BLaER1 treated with 17β-estradiol and CSF1 and Interleukin-3, amounts not matched to agents 10 nM and 100 nM (cell line): ENCODE measurements around the gene RASGRP2.

Experiments
- H3K27ac ChIP-seq, 11 experiments: shearing (Covaris generic); formaldehyde crosslinking; 2 replicates each; pipeline ENCODE4 v1.8.1; 2022
- H3K27me3 ChIP-seq, 11 experiments: shearing (Covaris generic); formaldehyde crosslinking; 2 replicates each; pipeline ENCODE4 v1.8.1; 2022
- H3K36me3 ChIP-seq, 11 experiments: shearing (Covaris generic); formaldehyde crosslinking; 2 replicates each; pipeline ENCODE4 v1.8.1; 2022
- H3K4me1 ChIP-seq, 10 experiments: shearing (Covaris generic); formaldehyde crosslinking; 2 replicates each; pipeline ENCODE4 v1.8.1; 2022
- H3K4me2 ChIP-seq, 11 experiments: shearing (Covaris generic); formaldehyde crosslinking; 2 replicates each; pipeline ENCODE4 v1.8.1; 2022
- H3K4me3 ChIP-seq, 10 experiments: shearing (Covaris generic); formaldehyde crosslinking; 2 replicates each; pipeline ENCODE4 v1.8.1; 2022
- H3K9ac ChIP-seq, 11 experiments: shearing (Covaris generic); formaldehyde crosslinking; 2 replicates each; pipeline ENCODE4 v1.8.1; 2022
- H3K9me3 ChIP-seq, 11 experiments: shearing (Covaris generic); formaldehyde crosslinking; replicated peaks in 1 of 11; 2 replicates each; pipeline ENCODE4 v1.8.1; 2022
- H4K20me1 ChIP-seq, 11 experiments: shearing (Covaris generic); formaldehyde crosslinking; 2 replicates each; pipeline ENCODE4 v1.8.1; 2022
- Cebpa-rat ChIP-seq, 11 experiments: shearing (Covaris generic); IDR thresholded peaks; 2 replicates each; pipeline ENCODE4 v1.8.1; 2022

Gene RASGRP2

DNA sequence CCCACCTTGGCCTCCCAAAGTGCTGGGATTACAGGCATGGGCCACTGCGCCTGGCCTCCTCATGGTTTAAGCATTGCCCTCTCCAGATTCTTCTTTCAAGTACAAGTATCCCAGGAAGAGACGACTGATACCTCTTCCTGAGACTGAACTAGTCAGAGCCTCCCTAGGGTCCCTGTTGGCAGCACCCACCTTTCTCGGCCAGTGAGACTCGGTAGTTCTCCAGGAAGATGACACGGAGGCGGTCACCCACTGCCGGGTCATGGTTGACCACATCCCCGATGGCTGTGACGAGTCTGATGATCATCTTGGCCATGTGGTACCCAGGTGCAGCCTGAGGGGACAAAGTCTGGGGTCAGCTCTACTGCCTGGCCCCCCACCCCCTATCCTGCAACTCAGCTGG is 7.2 kb upstream of the RASGRP2 start:
- Histone ChIP-seq H3K27me3 (no peaks in the 10 kb centered on the region), H3K27ac (peak overlapping the region in 4 of 11 experiments; percentile 7 to 12 (median 8); a peak in 2 of 22 replicates), H3K4me2 (peak overlapping the region in 9 of 11 experiments; percentile 2 to 40 (median 30); a peak in 10 of 22 replicates), H3K9me3 (no peaks in the 10 kb centered on the region), H3K4me3 (no peak overlapping the region), H3K4me1 (peaks cover 0 to 73% (median 48%) of the 10 kb centered on the region in 10 experiments; a peak in 17 of 20 replicates), H4K20me1 (no peaks in the 10 kb centered on the region), H3K36me3 (0 out of 22 replicates have a peak, but pooled peaks cover 0 to 3% (median 0%) of the 10 kb centered on the region in 11 experiments), H3K9ac (no peak overlapping the region)
- TF ChIP-seq Cebpa-rat (IDR thresholded peaks at IDR 0.05), result no peak

DNA sequence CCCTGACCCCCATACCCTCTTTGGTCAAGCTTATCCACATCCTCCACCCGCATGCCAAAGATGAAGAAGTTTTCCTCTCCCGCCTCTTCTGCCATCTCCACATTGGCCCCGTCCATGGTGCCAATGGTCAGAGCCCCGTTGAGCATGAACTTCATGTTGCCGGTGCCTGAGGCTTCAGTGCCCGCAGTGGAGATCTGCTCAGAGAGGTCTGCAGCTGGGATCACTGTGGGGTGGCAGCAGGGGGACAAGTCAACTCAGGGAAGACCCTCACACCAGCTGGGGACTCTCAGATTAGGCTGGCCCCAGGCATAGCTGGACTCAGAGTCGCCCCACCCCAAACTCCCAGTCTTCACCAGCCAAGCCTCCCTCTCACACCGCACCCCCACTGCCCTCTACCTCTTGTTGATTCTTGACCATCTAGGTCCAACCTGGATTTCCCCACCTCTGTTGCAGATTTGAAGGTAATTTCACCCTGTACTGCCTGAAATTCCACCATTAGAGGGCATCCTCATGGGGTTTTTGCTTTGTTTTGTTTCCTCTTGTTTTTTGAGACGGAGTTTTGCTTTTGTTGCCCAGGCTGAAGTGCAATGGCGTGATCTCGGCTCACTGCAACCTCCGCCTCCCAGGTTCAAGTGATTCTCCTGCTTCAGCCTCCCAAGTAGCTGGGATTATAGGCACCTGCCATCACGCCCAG is 6.6 kb upstream of the RASGRP2 start:
- H3K9me3 ChIP-seq, result no peaks in the 10 kb centered on the region
- H3K4me3 ChIP-seq, result no peak overlapping the region
- H4K20me1 ChIP-seq, result no peaks in the 10 kb centered on the region
- H3K4me1 ChIP-seq, result peaks cover 3 to 73% (median 48%) of the 10 kb centered on the region in 10 experiments; a peak in 18 of 20 replicates
- H3K4me2 ChIP-seq, result peak overlapping the region in 6 of 11 experiments; percentile 2 to 40 (median 31); a peak in 5 of 22 replicates
- 0 out of 22 replicates have a peak, but pooled peaks cover 0 to 3% (median 0%) of the 10 kb centered on the region in 11 experiments for H3K36me3 ChIP-seq
- no peak for TF ChIP-seq Cebpa-rat (IDR thresholded peaks at IDR 0.05)
- H3K27me3 ChIP-seq, result no peaks in the 10 kb centered on the region
- no peak overlapping the region for H3K9ac ChIP-seq
- H3K27ac ChIP-seq, result 0 out of 22 replicates have a peak overlapping the region, but pooled peaks of 1 of the 11 experiments have one; percentile 12

DNA sequence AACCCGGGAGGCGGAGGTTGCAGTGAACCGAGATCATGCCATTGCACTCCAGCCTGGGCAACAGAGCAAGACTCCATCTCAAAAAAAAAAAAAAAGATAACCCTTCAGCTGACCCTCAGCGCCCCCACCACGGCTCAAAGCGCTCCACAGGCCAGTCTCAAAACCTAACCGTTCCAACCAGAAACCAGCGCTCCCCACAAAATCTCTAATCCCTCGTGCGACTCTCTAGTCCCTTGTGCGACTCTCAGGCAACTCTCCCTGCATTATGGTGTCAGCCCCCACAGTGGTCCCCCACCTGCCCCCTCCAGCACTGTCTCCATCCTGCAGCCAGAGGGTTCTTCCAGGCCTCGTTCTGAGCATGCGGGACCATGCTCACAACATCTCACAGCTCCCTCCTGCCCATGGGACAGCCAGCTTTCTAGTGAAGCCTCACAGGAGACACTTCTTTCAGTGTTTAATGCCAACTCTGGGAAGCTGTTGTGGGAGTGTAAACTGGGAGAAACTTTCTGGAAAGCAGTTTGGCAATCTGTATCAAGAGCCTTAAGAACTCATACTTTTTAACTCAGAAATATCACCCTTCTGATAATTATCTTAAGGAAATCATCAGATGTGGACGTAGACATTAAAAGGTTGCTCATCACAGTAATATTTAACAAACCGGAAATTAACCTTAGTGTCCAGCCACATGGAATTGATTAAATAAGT is 4.2 kb upstream of the RASGRP2 start:
- Histone ChIP-seq H3K36me3 (0 out of 22 replicates have a peak, but pooled peaks cover 0 to 3% (median 0%) of the 10 kb centered on the region in 11 experiments), H3K4me3 (no peak overlapping the region), H3K9ac (no peak overlapping the region), H3K27ac (peak overlapping the region in 2 of 11 experiments; percentile 22 to 54; a peak in 4 of 22 replicates), H3K27me3 (no peaks in the 10 kb centered on the region), H4K20me1 (peaks cover 0 to 3% (median 0%) of the 10 kb centered on the region in 11 experiments; a peak in 1 of 22 replicates), H3K9me3 (no peaks in the 10 kb centered on the region), H3K4me2 (peak overlapping the region in 1 of 11 experiments; percentile 89; a peak in 1 of 22 replicates), H3K4me1 (peaks cover 20 to 84% (median 54%) of the 10 kb centered on the region in 10 experiments; a peak in 18 of 20 replicates)
- no peak for TF ChIP-seq Cebpa-rat (IDR thresholded peaks at IDR 0.05)

DNA sequence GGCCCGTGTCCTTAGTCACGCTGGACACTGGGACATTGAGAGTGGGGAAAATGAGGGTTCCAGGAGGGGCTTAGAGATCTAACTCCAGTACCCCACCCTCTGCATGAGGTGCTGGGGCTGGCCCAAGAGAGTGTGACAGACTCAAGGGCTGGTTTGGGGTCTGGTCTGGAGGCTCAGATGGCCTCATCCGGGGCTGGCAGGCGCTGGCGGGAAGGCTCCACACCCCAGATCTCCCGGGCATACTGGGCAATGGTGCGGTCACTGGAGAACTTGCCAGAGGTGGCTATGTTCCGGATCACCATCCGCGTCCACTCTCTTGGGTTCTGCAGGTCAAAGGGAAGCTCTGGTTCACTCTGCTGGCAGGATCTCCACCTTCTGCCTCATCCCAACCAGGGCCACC is 2.5 kb upstream of the RASGRP2 start:
- peak overlapping the region in 7 of 10 experiments; percentile 67 to 91 (median 74); a peak in 12 of 20 replicates for H3K4me3 ChIP-seq
- peak overlapping the region in 10 of 11 experiments; percentile 86 to 100 (median 99); a peak in 17 of 22 replicates for H3K27ac ChIP-seq
- H3K9ac ChIP-seq, result peak overlapping the region in 9 of 11 experiments; percentile 88 to 97 (median 96); a peak in 15 of 22 replicates
- peaks cover 0 to 7% (median 0%) of the 10 kb centered on the region in 11 experiments; a peak in 4 of 22 replicates for H3K36me3 ChIP-seq
- no peak for TF ChIP-seq Cebpa-rat (IDR thresholded peaks at IDR 0.05)
- peaks cover 0 to 18% (median 12%) of the 10 kb centered on the region in 11 experiments; a peak in 16 of 22 replicates for H4K20me1 ChIP-seq
- peak overlapping the region; percentile 88 to 100 (median 98); a peak in 19 of 22 replicates for H3K4me2 ChIP-seq
- H3K9me3 ChIP-seq, result no peaks in the 10 kb centered on the region
- no peaks in the 10 kb centered on the region for H3K27me3 ChIP-seq
- peaks cover 28 to 83% (median 48%) of the 10 kb centered on the region in 10 experiments for H3K4me1 ChIP-seq

DNA sequence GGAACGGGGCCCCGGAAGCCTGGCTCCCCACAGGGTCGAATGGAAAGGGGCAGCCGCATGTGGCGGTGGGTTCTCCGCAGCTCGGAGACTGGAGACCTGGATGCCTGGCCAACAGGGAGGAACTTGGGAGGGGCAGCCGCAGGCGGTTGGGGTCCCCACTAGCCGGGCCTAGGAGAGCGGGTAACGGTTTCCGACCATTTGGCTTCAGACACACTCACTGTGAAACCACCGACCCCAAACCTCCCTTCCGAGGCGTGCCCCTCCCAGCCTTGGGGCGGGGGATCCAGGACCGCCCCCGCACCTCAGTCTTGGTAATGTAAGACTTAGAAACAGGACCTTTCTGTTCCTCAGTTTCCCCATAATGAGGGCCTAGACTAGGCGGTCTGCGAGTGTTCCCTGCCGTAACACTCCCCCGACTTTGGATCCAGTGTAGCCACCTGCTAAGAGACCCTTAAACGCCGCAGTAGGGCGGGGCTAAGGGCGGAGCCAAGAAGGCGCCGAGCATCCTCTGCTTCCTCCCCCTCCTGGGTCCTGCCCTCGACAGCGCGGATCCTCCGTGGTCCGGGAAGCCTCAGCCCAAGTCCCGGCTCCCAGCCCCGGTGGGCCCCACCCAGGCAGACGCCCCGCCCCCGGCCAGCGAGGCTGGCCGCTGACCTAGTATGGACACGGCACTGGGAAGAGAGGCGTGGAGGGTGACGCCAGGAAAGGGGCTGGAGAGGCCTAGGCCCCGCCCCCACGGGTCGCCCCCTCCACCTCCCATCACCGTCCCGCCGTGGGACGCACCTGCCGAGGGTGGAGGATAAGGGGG is 1.8 kb upstream of the RASGRP2 start:
- peak overlapping the region; percentile 82 to 97 (median 93) for H3K9ac ChIP-seq
- H4K20me1 ChIP-seq, result peaks cover 0 to 25% (median 20%) of the 10 kb centered on the region in 11 experiments; a peak in 16 of 22 replicates
- H3K4me2 ChIP-seq, result peak overlapping the region; percentile 88 to 100 (median 98)
- peak overlapping the region; percentile 67 to 91 (median 74) for H3K4me3 ChIP-seq
- peak overlapping the region; percentile 82 to 100 (median 99) for H3K27ac ChIP-seq
- H3K9me3 ChIP-seq, result no peaks in the 10 kb centered on the region
- H3K36me3 ChIP-seq, result peaks cover 0 to 15% (median 6%) of the 10 kb centered on the region in 11 experiments; a peak in 15 of 22 replicates
- no peaks in the 10 kb centered on the region for H3K27me3 ChIP-seq
- TF ChIP-seq Cebpa-rat (IDR thresholded peaks at IDR 0.05), result no peak
- peaks cover 34 to 80% (median 49%) of the 10 kb centered on the region in 10 experiments for H3K4me1 ChIP-seq

DNA sequence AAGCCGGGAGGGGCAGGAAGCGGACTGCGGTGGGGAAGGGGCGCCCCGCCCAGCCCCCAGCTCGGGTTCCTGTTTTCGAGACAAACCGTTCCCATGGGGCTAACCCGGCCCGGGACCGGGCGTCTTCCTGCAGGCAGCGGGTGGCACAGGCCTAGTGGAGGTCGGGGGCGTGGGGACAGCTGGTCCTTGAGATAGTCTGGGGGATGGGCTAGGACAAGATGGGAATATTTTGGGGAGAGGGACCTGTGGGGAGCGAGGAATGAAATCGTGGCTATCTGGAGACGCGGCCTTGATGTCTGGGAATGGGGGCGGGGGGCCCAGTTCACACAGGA is 1.2 kb upstream of the RASGRP2 start:
- peaks cover 0 to 20% (median 12%) of the 10 kb centered on the region in 11 experiments; a peak in 16 of 22 replicates for H3K36me3 ChIP-seq
- H3K27ac ChIP-seq, result peak overlapping the region; percentile 82 to 100 (median 99)
- peak overlapping the region; percentile 82 to 97 (median 93) for H3K9ac ChIP-seq
- no peaks in the 10 kb centered on the region for H3K27me3 ChIP-seq
- no peak for TF ChIP-seq Cebpa-rat (IDR thresholded peaks at IDR 0.05)
- H4K20me1 ChIP-seq, result peaks cover 0 to 31% (median 25%) of the 10 kb centered on the region in 11 experiments; a peak in 16 of 22 replicates
- H3K4me1 ChIP-seq, result peaks cover 34 to 75% (median 53%) of the 10 kb centered on the region in 10 experiments
- H3K4me2 ChIP-seq, result peak overlapping the region; percentile 88 to 100 (median 98)
- peak overlapping the region; percentile 67 to 91 (median 74) for H3K4me3 ChIP-seq
- H3K9me3 ChIP-seq, result no peaks in the 10 kb centered on the region

DNA sequence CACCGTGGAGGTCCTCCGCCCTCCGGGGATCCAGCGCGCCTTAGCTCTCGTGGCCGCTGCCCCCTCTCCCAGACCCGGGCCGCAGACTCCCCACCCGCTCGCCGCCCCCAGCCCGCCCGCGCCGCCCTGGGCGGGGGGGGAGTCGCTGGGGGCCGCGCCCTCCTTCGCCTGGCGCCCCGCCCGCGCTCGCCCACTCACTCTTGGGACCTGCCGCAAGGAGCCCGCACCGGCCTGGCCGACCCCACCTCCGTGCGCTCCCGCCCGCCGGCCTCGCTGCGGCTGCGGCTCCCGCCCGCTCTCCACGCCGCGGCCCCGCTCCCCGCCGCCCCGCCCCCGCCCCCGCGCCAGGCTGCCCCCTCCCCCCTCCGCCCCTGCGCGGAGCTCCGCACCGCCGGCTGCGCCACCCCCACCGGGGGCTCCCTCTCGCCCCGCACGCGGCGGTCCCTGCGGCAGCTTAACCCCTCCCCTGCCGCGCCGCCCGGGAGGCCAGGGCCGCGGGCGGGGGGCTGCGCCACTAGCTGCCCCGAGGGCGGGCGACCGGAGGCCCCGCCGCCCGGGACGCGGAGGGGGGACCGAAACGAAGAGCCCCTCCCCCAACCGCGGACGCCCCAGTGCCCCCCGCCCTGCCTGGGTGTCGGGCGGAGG is 724 bp upstream of the RASGRP2 start:
- Histone ChIP-seq H3K36me3 (peaks cover 3 to 25% (median 17%) of the 10 kb centered on the region in 11 experiments; a peak in 20 of 22 replicates), H3K4me1 (peaks cover 34 to 74% (median 55%) of the 10 kb centered on the region in 10 experiments), H3K4me2 (peak overlapping the region; percentile 89 to 100 (median 98)), H3K9ac (peak overlapping the region; percentile 82 to 97 (median 93)), H4K20me1 (peaks cover 0 to 36% (median 30%) of the 10 kb centered on the region in 11 experiments; a peak in 16 of 22 replicates), H3K27ac (peak overlapping the region; percentile 82 to 100 (median 99)), H3K4me3 (peak overlapping the region; percentile 67 to 91 (median 74)), H3K9me3 (no peaks in the 10 kb centered on the region), H3K27me3 (no peaks in the 10 kb centered on the region)
- TF ChIP-seq Cebpa-rat (IDR thresholded peaks at IDR 0.05), result no peak
